Subcutaneous adipose tissue (tissue), 4 donors: ENCODE data around the gene NKIRAS2. TPM values are rescaled to one million over a fixed set of nuclear protein-coding genes. Genes with fewer than 3 reads are reported as not detected.

Source experiments
- CTCF ChIP-seq: fragments of 450-650 bp; IDR thresholded peaks from one replicate; pipeline ENCODE4 v1.5.1; 2016; ENCODE audit warnings: low read depth, mild to moderate bottlenecking, control low read depth, antibody characterized with exemption, moderate library complexity
- total RNA-seq, 4 donors: library from RNA; depleted of rRNA; stranded (reverse); fragments of >200 nt; gene quantifications; one replicate each; pipeline ENCODE4 v1.1.0, GENCODE V29; 2016

The NKIRAS2 gene
- total RNA-seq, 4 donors from 2014 or later: 21.2 to 37.1 (median 29.0) TPM

DNA sequence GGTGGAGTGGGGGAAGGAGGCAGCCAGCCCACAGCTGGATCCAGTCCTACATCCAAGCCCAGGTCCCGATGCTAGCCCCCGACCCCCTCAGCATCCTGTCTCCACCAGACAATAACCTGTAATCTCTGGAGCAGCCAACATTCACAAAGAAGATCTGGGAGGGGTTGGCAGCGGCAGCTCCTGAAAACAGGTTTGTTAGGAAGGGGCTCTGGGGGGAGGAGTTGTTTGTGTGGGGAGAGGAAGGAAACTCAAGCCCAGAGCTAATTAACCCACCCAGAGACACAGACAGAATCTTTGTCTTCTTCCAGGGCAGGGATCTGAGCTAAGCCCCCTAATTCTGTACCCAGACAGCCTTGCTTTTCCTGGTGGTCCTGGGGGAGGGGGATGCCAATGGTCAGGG lies 35.1 kb downstream of the NKIRAS2 start:
- no peak for TF ChIP-seq CTCF

DNA sequence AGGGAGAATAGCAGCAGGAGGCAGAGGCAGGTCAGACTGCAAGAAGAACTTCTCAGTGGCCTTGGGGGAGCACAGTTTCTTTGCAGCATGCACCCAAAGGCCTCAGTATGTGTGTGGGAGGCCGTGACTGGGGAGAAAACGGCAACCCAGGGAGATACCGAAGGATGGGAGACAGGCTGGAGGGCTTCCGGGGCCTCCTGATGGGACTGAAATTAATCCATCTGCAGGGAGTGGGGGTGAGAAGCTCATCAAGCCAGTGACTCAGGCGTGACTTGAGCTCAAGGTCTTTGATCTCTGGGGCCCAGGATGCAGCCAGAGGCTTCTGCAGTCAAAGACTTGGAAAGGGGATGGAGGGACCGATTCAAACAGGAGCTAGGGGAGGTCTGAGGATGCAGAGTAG lies 35.6 kb downstream of the NKIRAS2 start:
- TF ChIP-seq CTCF: no peak

- no peak for TF ChIP-seq CTCF
These were observed 36.7 kb downstream of the NKIRAS2 start for GRCh38 chr17:42056635-42057034.

DNA sequence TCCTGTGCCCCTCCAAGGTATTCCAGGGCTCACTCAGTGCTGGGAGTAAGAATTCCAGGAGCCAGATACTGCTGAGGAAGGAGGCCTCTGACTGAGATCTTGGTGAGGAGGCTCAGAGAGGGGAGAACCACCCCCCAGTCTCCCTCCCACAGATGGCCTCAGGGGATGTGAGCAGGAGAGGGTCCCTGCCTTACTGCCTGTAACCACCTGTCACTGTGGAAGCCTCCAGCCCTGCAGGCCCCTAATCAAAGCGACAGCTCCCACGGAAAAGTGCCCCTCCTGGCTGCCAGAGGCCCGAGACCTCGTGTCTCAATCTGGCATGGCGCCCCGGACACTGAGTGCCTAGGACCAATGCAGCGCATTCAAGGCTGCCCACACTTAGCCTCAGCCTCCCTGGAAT lies 38.2 kb downstream of the NKIRAS2 start:
- no peak for TF ChIP-seq CTCF

- TF ChIP-seq CTCF: no peak
These were observed 39.9 kb downstream of the NKIRAS2 start for GRCh38 chr17:42059815-42060214.

- TF ChIP-seq CTCF: no peak
These were observed 40.3 kb downstream of the NKIRAS2 start for GRCh38 chr17:42060231-42060630.

DNA sequence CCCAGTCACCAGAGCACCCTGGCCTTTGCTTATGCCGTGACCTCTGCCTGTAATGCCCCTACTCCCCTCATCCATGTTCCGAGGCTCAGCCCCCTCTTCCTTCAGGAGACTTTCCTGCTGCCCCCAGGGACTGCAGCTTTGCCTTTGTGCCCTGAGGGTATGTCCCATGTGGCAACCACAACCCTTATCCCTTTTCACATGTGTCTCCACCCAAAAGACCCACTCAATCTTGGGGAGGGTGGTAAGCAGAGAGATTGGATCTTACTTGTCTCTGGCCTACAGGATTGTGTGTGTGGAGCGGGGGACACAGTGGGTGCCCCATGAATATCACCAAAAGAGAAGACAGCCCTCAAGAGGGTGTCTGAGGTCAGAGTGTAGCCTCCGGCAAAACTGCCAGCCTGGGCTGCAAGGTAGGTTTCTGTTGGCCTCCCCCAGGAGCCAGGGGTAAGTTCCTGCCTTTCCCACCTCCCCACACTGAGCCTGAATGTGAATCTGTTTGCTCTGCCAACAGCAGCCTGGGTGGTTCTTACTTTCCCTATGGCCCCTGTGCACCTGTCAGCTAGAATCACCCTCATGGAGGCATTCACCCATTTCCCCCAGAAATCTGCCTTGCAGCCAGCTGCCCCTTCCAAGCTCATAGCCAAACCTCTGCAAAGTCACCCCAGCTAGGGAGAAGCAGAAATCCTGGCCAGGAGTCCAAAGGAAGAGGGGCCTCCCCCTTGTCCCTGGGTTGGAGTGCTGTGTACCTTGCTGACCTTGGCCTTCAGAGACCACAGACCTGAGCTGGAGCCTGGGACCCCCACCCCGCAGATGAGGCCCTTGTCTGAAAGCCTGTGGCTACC lies 42.0 kb downstream of the NKIRAS2 start:
- no peak for TF ChIP-seq CTCF
